H1 (cell line): ENCODE data around the gene BCL11A.

Source experiments
- CREB1 ChIP-seq: IDR thresholded peaks from 2 replicates; pipeline ENCODE4 v1.6.1; 2012; ENCODE audit warnings: inconsistent platforms
- EZH2 ChIP-seq: fragments of 200-600 bp; sonication (generic); IDR thresholded peaks from 2 replicates; pipeline ENCODE4 v1.7.1; 2012; ENCODE audit warnings: low read depth, mild to moderate bottlenecking, moderate library complexity, low read length, inconsistent platforms; ENCODE audit not compliant: severe bottlenecking
- POLR2AphosphoS5 ChIP-seq: IDR thresholded peaks from 2 replicates; pipeline ENCODE4 v1.6.1; 2011; ENCODE audit warnings: low read depth, low read length

DNA sequence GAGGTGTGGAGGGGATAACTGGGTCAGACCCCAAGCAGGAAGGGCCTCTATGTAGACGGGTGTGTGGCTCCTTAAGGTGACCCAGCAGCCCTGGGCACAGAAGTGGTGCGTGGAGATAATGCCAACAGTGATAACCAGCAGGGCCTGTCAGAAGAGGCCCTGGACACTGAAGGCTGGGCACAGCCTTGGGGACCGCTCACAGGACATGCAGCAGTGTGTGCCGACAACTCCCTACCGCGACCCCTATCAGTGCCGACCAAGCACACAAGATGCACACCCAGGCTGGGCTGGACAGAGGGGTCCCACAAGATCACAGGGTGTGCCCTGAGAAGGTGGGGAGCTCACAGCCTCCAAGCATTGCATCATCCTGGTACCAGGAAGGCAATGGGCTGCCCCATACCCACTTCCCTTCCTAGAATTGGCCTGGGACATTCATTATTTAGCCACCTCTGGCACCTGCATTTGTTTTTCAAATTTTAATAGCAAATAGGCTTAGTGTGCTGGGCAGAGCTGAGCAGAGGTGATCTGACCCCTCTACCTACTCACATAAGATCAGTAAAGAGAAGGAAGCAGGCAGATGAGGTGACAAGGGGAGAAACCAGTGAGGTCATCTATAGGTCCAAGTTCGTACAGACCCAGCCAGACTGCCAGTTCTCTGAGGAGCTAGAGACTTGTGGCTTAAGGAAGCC, 55.2 kb downstream of the BCL11A start:
- TF ChIP-seq POLR2AphosphoS5 (no peak), CREB1 (no peak), EZH2 (no peak)
